HG02885 (cell line): ENCODE data around the gene COL6A2.

Experiments
- ATAC-seq: cut with Tn5 transposase; IDR thresholded peaks from one replicate; pipeline ENCODE4 v1.9.1; 2021; ENCODE audit warnings: mild to moderate bottlenecking; ENCODE audit not compliant: unreplicated experiment, poor library complexity

COL6A2 gene

DNA sequence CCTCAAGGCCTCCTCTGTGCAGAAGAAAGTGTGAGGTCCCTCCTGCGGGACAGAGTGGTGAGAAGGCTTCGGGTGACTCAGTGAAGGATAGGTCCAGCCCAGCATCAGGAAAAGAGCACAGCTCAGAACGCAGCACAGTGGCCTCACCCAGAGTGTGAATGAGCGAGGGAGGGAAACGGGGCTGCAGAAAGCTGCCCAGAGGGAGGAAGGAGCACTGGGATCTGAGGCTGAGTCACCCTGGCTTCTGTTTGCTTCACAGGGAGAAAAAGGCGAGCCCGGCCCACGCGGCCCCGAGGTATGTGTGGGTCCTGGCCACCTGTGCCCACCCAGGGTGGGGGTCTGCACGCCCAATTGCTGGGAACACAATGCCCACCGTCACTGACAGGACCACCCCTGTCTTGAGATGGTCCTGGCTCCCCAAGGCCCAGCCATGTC lies 24.3 kb downstream of the COL6A2 start:
- no peak for ATAC-seq

DNA sequence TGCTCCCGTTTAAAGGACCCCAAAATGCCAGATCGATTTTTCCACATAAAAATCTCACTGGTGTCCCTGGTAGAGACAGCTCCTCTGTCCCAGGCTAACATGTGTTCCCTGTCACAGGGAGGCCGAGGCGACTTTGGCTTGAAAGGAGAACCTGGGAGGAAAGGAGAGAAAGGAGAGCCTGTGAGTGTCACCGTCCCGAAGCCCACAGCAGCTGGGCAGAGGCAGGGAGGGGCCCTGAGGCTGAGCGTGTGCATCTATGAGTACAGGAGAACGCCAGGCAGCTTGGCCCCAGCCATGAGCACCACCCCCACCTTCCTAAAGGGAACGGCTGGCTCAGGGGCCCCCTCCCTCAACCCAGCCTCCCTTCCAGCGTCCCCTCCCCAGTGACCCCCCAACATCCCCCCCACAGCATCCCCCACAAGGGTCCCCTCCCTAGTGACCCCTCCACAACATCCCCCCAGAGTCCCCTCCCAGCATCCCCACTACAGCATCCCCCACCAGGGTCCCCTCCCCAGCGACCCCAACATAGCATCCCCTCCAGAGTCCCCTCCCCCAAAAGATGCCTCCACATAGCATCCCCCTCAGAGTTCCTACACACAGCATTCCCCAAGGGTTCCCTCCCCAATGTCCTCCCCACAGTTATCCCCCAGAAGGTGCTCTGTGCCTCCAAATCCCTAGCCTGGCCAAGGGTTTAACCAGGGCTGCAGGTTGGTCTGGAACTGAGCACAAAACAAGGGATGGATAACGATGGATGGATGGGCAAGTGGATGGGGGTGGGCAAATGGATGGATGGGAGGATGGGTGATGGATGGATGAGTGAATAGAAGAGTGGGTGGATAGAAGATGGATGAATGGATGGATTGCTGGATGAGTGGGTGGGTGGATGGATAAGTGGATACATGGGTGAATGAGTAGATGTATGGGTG lies 25.1 kb downstream of the COL6A2 start:
- no peak for ATAC-seq

DNA sequence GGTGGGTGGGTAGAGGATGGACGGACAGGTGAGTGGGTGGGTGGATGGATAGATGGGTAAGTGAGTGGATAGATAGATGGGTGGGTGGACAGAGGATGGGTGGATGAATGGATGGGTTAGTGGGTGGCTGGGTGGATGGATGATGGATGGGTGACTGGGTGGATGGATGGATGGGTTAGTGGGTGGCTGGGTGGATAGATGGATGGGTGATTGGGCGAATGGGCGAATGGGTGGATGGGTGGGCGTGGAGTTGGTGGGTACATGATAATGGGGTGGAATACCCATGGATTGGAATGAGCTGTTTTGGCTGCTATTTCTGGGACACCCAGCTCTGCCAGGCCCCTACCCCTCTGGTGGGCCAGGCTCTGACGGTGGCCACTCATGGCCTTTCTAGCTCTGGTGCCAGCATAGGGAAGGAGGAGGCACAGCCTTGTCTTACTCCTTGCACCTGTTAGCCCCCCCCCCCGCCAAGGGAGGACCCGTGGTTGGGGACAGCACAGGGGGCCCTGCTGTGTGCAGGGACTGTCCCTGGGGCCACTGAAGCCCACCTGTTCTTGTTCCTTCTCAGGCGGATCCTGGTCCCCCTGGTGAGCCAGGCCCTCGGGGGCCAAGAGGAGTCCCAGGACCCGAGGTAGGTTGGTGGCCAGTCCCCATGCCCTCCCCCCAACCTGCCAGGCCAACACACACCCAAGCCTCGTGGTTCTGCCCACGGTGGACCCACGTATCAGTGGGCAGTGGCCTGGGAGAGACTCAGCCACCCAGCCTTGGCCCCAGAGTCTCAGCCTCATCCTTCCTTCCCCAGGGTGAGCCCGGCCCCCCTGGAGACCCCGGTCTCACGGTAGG lies 26.4 kb downstream of the COL6A2 start:
- no peak for ATAC-seq

DNA sequence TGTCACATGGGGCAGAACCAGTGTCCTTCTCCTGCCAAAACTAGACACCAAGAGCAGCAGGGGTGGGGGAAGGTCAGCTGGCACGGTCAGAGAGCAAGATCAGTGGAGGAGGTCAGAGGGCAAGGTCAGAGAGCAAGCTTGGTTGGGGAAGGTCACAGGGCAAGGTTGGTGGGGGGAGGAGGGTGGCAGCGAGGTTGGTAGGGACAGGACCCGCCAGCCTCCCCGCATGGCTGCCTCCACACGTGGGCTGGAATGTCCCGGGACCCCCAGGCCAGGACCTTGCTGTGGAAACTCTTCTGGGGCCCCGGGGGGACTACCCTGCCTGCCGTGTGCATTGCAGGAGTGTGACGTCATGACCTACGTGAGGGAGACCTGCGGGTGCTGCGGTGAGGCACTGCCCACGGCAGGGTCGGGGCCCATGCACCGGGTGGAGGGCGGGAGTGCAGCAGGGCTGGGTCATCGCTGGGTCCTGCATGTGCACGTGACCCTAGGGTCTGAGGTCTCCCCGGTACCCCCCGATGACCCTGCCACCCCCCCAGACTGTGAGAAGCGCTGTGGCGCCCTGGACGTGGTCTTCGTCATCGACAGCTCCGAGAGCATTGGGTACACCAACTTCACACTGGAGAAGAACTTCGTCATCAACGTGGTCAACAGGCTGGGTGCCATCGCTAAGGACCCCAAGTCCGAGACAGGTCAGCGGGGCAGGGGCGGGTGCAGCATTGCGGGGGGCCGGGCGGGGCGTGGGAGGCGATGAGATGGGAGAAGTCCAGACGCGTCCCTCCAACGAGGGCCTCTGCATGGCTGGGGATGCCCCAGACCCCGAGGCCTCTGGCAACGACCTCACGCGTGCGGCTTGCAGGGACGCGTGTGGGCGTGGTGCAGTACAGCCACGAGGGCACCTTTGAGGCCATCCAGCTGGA lies 27.3 kb downstream of the COL6A2 start:
- ATAC-seq = no peak

DNA sequence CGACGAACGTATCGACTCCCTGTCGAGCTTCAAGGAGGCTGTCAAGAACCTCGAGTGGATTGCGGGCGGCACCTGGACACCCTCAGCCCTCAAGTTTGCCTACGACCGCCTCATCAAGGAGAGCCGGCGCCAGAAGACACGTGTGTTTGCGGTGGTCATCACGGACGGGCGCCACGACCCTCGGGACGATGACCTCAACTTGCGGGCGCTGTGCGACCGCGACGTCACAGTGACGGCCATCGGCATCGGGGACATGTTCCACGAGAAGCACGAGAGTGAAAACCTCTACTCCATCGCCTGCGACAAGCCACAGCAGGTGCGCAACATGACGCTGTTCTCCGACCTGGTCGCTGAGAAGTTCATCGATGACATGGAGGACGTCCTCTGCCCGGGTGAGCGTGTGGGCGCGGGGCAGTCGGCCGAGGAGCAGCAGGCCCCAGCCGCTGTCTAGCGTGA lies 28.0 kb downstream of the COL6A2 start:
- ATAC-seq = no peak

DNA sequence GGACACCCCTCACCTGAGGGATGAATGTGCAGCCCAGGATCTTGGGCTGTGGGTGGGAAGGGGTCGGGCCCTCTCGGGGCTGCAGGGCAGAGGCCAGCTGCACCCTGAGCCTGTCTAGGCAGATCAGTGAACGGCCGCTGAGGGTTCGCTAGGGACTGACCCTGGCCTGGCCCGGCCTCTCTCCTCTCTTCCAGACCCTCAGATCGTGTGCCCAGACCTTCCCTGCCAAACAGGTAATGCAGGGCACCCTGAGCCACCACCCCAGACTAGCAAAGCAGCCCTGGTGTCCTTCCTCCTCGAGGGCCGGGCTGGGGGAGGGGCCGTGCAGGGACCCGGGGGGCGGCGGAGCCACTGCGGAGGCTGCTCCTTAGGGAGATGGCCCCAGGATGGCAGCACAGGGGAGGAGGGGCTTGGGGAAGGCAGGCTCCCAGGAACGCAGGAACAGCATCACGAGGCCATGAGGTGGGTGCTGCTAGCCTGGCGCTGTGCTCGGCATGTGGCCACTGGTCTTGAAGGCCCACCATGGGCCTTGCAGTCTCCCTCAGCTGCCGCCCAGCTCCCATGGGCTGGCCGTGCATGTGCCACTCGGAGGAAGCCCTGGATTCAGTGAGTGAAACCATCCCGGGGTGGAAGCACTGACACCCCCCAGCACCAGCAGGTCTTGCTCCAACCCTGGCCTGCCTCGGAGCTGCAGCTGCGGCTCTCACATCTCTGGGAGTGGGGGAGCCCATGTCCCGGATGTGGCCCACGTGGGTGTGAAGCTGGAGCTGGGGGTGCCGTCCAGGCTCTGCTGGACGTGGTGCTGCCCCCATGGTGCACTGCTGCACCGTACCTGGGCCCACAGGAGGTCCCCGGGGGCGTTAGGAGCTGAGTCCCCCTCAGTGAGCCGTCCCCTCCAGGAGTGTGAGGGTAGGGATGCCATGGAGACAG lies 28.7 kb downstream of the COL6A2 start:
- ATAC-seq = no peak

DNA sequence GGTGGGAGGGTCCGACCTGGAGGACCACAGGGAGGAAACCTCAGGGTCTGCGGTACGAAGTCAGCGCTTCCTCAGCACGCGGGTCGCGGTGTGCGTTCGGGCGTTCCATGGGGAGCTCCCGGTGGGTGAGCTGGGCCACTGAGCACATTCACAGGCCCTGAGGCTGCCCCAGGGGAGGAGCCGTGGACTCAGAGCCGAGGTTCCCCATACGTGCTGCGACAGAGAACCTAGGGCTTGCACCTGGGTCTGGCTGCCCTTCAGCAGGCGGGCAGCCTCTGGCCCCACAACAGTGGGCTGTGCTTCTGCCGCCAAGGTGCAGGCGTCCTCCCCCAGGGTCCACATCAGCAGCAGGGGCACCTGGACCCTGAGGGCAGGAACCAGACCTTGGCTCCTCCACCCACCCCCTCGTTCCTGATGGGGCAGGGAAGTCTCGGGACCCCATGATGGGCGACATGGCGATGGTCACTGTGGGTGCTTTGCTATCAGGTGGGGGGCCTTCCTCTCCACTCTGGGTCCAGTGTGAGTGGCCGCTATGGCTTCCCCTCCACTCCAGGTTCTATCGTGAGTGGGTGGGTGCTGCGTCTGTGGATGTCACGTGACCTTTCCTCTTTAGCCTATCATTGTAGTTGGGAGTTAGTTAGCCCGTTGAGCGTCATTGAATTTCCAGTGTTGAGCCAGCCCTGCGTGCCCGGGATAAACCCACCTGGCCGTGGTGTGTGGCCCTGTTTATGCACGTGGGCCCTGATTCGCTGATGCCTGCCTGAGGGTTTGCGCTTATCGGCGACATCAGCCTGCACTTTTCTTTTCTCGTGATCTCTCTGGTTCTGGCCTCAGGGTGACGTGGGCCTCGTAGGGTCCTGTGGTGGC lies 29.6 kb downstream of the COL6A2 start:
- no peak for ATAC-seq

DNA sequence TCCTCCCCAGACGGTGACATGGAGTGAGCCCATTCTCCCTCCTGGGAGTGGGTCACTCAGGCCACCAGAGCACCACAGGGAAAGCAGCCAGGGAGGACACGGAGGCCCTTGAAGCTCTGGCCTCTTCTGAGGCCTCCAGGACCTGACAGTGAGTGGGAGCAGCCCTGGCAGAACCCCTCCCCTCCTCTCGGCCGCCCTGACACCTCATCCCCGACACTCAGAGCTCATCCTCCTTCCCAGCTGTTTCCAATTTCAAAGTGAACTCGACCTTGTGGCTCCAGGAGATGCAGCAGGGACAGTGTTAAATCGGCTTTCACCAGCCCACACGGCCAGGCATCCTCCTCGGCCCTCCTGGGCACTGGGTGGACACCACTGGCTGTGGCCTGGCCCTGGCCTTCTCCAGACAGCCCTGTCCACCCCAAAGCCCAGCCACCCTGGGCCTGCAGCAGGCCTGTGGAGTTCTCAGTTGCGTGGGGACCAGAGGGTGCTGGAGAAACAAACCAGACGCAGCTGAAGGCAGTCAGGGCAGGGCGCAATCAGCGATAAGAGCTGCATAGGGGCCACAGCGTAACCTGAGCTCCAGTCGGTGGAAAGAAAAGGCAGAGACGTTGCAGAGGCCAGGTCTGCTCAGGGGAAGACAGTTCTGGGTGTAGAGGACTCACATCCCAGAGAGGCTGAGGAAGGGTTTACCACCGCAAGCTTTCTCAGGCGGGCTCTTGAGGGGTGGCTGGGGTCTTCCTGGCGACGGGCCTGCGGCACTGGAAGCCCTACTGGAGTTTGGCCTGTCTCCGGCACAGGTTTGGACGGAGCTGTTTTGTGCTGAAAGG lies 30.4 kb downstream of the COL6A2 start:
- no peak for ATAC-seq

DNA sequence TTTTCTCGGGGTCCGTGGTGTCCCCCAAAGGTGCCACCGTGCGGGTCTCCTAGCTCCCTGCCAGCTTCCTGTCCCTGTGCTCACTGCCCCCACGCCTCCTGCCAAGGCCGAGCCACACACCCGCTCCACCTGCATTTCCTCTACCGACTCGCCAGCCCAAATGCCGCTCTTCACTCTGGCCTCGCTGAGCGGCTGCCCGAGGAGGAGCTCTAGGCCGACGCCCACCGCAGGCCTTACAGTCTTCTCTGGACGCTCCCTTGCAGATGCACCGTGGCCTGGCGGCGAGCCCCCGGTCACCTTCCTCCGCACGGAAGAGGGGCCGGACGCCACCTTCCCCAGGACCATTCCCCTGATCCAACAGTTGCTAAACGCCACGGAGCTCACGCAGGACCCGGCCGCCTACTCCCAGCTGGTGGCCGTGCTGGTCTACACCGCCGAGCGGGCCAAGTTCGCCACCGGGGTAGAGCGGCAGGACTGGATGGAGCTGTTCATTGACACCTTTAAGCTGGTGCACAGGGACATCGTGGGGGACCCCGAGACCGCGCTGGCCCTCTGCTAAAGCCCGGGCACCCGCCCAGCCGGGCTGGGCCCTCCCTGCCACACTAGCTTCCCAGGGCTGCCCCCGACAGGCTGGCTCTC lies 31.1 kb downstream of the COL6A2 start:
- ATAC-seq = no peak

DNA sequence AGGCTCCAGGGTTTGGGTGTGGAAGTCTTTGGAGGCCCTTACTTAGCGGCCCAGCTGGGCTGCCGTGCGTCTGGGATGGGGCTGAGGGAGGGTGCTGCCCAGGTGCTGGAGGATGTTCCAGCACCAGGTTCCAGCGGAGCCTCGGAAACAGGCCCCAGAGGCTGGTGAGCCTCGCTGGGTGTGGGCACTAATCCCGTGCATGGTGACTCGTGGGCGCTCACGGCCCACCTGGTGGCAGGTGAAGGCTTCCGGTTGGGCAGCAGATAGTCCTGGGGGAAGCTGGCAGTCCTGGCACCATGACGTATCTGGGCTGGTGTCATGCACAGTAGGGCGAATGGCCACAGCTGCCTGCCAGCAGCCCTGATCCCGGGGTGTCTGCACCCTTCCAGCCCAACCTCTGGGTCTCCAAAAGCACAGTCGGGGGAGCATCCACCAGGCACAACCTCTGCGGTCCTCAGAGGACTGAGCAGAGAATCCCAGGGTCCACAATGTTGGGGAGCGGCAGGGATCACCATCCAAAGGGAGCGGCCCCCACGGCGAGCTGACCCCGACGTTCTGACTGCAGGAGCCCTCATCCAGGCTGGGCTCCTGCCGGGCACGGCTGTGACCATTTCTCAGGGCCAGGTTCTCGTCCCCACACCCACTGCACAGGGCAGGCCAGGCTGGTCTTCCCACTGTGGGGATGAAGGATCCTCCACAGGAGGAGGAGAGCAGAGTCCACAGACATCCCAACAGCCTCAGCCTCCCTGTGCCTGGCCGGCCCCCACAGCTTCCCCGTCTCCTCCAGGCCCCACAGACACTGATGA lies 32.1 kb downstream of the COL6A2 start:
- ATAC-seq = no peak

DNA sequence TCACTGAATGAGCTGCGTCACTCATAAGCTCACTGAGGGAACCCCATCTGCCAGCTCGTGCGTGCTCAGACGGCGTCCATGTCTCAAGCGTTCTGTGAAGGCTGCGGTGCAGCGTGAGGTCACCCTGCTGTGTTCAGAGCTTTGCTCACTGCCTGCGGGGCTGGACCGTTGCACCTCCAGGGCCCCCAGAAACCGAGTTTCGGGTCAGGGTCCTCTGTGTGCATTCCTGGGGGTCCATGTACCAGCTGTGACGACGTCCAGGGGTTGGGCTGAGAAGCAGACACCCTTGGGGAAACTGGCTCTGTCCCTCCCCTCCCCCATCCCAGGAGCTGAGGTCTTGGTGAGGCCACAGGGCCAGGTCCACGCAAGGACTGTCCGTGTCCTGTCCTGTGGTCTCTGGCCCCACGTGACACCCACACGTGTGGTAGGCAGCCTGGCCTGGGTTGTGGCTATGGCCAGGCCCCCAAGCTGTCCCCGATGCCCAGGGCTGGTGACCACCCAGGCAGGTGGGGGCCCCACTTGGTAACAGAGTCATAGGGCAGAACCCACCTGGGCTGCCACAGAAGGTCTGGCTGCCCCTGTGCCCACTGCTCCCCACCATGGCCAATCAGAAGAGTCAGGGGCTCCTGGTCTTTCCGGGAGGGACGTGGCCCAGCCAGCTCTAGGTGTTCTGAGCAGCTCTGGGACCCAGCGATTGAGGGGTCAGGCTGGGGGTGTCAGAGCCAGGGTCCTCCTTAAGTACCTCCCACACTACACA lies 33.1 kb downstream of the COL6A2 start:
- no peak for ATAC-seq

DNA sequence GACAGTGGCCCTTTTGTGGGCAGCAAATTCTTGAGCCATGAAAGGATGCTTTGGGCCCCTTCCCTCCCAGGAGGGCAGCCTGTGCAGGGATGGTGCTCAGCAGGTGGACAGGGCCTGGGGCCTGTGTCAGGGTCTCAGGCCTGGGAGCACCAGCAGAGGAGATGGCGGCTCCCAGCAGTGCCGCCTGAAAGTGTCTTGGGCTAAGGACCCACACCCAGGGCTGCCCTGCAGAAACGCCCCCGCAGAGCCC lies 33.6 kb downstream of the COL6A2 start:
- no peak for ATAC-seq

DNA sequence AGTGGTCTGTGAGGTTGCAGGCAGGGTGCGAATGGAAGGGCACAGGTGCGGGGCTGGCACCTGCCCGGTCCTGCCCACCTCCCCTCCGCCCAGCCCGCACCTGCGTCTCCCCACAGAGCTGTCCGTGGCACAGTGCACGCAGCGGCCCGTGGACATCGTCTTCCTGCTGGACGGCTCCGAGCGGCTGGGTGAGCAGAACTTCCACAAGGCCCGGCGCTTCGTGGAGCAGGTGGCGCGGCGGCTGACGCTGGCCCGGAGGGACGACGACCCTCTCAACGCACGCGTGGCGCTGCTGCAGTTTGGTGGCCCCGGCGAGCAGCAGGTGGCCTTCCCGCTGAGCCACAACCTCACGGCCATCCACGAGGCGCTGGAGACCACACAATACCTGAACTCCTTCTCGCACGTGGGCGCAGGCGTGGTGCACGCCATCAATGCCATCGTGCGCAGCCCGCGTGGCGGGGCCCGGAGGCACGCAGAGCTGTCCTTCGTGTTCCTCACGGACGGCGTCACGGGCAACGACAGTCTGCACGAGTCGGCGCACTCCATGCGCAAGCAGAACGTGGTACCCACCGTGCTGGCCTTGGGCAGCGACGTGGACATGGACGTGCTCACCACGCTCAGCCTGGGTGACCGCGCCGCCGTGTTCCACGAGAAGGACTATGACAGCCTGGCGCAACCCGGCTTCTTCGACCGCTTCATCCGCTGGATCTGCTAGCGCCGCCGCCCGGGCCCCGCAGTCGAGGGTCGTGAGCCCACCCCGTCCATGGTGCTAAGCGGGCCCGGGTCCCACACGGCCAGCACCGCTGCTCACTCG lies 34.1 kb downstream of the COL6A2 start:
- ATAC-seq = no peak

DNA sequence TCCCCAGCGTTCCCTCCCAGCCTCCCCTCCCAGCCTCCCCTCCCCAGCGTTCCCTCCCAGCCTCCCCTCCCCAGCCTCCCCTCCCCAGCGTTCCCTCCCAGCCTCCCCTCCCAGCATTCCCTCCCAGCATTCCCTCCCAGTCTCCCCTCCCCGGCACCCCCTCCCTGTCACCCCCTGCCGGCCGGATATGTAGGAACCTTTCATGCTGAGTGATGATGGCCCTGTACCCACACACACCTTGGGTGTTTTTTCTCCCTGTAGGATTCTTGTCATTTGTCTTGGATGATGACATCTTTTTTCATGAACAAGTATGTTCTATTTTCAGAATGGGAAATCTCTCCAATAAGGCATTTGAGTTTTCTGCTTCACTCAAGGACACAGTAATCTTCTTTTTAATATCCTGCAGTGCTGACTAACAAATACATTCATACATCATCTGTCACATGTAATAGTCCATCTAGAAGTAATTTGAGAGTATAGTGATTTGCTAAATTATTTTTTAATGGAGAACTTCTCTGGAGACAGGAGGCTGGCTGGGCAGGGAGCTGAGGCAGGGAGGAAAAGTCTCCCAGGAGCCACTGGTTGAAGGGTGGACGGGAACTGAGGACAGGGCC lies 38.0 kb downstream of the COL6A2 start:
- no peak for ATAC-seq
